Activated CD4-positive, CD25-positive, alpha-beta regulatory T cell treated with anti-CD3 and anti-CD28 coated beads, Interleukin-2, amount 50 U/mL, for 16 hours (primary cell): ENCODE measurements around the gene CHST13.
"Not testable (repeated sequence)": the region's sequence is repeated elsewhere in the genome, so short reads cannot be mapped to it uniquely, and the experiment has no call there.

Experiments
- DNase-seq: peaks from one replicate; pipeline ENCODE4 v3.0.0-alpha.2; 2020; ENCODE audit warnings: low read depth, low spot score

The CHST13 gene

DNA sequence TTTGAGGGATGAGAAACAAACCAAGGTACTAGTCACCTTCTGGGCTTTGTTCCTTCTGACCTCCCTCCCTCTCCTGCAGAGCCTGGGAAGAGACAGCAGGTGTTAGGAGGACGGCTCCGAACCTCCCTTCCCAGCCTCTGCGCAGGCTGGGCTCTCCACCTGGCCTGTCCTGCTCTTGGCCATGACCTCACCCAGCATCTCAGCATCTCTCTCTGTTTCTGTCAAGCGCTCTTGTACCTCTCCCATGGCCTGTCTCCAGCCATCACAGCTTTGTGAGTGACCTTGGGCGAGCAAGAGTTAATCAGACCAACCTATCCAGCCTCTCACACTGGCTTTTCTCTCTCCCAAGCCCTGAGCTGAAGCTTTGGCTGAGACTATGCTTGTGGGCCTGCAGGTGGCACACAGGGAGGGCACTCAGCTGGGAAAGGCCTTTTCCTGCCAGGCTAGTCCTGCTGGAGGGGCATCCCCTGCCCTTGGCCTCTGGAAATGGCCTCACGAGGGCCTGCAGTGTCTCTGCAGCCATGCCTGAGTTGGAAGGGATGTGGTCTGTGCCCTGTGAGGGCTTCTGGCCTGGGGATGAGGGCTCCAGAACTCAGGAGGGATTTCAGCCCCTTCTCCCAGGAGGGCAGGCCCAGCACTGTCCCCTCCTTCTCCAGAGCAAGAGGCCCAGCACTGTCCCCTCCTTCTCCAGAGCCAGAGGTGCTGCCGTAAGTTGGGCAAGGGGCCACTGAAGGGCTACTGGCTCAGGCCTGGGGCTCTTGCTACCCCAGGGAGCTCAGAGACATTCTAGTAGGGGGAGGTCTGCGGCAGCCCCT lies 2.1 kb downstream of the CHST13 start:
- no peak for DNase-seq

GRCh38 chr3:126526668-126527005 lies 2.7 kb downstream of the CHST13 start:
- no peak for DNase-seq

DNA sequence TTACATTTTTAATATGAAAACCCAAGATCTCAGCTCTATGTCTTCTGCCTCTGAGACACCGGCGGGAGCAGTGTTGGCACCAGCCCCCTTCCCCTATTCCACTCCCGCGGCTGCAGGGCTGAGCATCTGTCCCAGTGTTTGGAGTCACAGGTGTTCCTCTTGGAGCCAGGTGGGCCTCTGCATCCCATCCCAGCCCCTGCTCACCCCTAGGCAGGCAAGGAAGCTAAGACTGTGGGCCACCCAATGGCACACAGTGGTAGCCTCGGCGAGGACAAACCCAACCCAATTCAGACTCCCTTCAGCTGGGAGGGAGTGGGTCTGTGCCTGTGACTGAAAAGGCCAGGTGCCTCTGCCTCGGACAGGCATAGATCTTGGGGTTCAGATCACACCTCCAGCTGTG lies 3.1 kb downstream of the CHST13 start:
- DNase-seq = no peak

DNA sequence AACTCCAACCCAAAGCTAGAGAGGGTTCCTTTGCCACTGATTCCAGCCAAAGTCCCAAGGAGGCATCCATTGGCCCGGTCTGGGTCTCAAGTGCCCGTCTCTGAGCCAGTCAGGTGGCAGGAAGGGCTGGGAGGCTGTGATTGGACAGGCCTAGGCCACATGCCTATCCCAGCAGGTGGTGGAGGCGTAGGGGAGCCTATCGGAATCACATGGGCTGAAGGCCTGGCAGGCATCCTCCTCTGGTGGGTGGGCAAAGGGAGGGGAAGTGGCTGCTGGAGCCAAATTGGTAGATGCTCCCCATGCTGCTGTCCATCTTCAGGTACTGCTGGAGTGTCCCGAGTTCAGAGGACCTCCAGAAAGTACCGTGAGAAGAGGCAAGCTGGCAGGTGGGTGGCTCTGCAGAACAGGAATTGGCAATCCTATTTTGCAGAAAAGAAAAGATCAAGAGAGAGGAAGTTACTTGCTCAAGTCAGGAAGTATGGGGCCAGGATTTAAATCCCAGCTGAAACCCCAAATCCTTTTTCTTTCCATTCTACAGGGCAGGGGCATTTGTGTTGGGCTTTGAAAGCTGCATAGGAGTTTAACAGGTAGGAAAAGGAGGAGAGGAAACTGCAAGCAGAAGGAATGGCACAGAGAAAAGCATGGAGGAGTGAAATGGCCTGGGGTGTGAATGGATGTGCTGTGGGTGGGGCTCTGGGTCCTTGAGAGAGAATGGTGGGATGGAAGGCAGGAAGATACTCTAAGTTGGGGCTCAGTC lies 3.7 kb downstream of the CHST13 start:
- DNase-seq = no peak

GRCh38 chr3:126528419-126528799 lies 4.5 kb downstream of the CHST13 start:
- DNase-seq = no peak

DNA sequence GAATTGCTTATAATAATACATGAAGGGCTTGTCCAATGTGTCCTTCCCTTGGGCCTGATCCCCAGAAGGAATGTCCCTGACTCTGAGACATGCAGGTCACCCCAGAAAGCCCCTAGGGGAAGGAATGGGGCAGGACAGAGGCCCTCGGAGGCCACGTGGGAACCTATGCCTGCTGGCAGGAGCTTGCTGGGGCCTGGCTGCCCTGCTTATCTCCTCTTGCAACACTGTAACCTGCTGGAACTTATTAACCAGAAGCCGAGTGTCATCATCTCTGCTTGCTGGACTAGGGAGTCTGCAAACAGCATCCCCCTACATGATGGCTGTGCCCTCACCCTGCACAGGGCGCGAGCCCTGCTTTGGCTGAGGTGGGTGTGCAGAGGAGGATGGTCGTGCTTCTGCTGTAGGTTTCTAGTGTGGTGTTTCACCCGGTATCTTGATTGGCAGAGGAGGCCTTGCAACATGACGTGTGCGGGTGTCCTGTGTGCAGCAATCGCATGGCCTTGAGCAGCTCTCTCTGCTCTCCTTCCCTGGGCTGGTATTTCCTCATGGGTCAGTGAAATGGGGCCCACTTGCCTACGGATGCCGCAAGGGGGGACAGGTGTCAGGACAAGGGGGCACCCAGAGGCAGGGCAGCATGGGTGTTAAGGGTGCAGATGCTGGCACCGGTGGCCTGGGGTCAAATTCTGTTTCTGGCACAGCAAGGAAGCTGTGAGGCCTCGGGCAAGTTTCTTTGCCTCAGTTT lies 5.0 kb downstream of the CHST13 start:
- DNase-seq = no peak

DNA sequence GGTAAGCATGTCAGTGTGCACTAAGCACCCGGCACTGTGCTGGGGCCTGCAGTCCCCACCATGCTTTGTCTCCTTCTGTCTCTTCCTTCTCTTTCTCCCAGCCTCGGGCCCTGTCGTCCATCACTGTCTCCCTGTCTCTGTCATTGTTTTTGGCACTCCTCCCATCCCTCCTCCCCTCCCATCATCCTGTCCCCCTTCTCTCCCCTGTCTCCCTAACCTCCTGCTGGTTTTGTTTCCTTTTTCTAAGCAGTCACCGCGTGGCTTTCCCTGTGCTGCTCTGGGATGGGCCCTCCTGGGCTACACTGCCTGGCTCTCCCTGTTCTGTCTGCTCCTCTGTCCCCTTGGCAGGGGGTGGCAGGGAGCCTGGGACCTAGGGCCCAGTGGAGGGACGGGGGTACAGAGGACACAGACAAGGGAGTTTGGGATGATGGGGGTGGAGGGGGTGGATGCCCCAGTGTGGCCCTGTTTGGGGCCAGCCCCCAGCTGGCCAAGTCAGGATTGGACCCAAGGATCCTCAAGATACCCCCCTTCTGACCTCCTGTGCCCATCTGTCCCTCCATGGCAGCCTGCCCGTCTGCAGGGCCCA lies 5.7 kb downstream of the CHST13 start:
- DNase-seq = no peak

DNA sequence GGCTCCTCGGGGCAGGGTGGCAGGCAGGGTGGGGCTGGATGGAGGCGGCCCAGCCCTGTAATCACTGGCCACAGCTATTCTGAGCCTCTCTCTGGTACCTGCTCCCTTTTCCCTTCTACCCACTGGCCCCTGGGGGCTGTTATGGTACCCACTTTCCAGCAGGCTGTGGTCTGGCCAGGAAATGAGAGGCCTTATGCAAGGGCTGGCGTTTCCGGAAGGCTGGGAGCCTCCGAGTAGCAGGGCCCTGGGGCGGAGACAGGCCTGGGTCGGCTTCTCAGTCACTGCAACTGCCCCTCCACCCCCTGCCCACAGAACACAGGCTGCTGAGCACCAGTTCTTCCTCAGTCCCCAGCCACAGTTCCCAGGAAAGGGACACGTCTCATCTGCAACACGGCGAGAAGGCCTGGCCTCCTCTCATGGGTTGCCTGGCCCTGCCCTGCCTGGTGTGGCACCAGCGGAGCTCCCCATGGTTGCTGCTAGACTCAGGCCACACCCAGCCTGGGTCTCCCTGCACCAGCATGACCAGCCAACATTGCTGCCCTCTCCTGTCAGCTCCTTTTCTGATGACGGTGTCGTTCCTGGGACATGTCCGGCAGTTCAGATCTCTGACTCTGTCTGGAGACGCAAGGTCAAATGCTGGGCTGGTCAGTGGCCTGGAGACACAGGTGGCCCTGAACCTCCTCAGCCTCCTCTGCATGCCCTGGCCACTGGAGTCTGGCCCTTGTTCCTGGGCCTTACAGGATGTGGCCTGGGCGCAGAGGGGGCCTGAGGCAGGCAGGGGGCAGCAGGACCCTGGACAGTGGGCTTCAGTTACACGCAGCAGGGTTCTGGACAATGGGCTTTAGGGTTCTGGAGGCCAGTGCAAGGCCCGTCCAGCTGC lies 6.5 kb downstream of the CHST13 start:
- DNase-seq = no peak

- no peak for DNase-seq
Observed at GRCh38 chr3:126531051-126531330, 7.0 kb downstream of the CHST13 start.

- no peak for DNase-seq
Observed at GRCh38 chr3:126533506-126533905, 9.6 kb downstream of the CHST13 start.

GRCh38 chr3:126534716-126535115 lies 10.8 kb downstream of the CHST13 start:
- DNase-seq = not testable (repeated sequence)

DNA sequence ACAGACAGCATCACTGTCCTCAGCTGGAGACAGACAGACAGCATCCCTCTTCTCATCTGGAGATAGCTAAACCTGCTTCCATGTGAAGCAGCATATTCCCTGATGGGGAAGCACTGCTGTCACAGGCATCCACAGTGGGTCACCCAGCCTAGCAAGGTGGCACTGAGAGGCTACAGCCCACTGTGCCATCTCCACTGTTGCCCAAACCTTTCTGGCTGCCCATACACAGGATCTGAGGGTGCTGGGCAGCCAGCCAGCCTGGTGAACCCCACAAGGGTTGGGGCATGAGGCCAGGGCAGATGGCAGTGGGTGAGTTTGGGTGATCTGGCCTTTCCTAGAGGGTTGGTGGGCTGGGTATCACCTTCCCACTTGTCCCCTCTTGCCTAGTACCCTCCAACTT lies 11.7 kb downstream of the CHST13 start:
- DNase-seq = no peak

DNA sequence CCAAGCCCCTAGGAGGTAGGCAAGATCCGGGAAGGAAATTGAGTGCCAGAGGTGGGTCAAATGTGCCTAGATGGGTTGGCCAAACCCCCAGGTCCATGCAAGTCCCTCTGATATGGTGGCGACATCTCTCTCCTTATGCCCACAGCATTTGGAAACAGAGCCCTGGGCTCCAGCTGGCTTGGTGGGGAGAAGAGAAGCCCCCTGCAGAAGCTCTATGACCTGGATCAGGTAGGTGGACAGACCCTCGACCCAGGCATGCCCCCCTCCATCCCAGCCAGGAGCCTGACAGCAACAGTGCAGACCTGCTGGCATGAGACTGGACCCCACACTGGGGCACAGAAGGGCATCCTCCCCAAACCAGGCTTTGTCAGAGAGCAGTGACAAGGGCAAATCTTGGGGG lies 12.2 kb downstream of the CHST13 start:
- DNase-seq = no peak

DNA sequence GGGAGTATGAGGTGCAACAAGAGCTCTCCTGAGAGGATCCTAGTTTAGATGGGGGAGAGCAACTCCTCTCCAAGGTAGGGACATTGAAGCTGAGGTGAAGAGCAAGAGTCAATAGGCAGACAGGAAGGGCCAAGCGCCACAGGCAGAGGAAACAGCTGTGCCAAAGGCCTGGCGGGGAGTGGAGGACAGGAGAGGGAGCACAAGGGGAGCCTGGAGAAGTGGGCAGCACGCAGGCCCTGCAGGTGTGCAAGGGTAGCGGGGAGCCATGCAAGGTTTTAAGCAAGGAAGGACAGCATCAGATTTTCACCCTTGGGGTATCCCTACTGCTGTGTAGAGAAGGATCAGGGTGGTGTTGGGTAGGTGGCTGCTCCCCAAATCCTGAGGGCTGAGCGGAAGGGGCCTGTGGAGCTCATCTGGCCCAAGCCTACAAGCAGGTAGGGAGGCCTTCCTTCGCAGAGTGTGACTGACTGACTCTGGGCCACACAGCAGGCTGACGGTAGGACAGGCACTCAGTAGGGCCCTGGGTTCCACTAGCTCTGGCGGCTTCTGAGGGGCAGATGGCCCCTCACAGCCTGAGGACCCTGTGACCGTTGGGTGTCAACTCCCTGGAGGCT lies 13.3 kb downstream of the CHST13 start:
- DNase-seq = no peak

DNA sequence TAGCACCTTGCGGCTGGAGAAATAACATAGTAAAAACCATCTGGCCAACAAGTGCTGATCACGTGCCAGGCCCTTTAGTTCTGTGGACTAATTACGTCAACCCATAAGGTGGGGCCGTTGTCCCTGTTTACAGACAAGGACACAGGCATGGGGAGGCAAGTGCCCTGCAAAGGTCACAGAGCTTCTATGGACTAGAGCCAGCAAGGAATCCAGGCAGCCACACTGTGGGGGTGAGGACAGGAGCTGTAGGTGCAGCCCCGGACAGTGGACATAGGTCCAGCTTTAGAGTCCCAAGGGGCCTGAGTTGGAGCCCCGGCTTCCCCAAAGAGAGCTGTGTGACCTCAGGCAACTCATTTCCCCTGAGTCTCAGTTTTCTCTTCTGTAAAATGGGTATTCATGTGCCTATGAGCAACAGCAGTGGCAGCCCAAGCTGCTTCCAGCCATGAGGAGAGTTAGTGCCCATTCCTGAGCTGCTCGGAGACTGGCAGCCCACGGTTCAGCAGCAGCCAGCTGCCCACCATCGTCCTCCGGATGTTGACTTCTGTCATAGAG lies 13.9 kb downstream of the CHST13 start:
- no peak for DNase-seq

DNA sequence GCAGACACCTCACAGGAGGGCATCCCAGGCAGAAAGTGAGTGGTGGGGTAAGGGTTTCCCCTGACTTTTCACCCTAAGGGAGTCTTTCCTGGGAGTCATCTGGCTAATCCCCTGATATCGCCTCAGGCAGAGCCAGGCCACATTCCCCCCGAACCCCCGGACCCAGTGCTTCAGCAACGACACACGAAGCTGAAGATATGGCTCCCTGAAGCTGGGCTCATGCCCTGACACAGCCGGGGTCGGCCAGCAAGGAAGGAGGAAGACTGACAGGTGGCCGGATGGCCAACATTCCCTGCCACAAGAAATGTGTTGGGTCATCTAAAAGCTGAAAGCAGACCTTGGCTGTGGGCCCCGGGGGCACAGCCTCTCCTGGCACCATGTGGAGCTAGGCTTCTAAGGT lies 14.4 kb downstream of the CHST13 start:
- no peak for DNase-seq

- no peak for DNase-seq
Observed at GRCh38 chr3:126538966-126539365, 15.0 kb downstream of the CHST13 start.

DNA sequence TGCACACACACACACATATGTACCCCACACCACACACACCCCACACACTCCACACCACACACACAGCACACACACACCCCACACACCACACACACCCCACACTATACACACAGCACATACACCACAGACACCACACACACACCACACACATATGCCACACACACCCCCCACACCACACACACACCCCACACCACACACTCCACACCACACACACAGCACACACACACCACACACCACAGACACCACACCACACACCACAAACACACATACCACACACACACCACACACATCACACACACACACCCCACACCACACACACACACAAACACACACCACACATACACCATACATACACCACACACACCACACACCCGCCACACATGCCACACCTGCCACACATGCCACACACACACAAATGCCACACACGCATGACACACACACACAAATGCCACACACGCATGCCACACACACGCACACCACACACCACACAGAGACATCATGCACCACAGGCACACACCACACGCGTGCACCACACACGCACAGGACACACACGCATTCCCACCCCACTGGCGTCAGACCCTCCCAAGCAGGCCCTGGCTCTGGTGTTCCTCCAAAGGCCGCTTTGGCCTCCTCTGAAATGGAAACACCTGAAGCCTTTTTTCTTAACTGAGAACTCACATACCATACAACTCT lies 15.7 kb downstream of the CHST13 start:
- DNase-seq = no peak

DNA sequence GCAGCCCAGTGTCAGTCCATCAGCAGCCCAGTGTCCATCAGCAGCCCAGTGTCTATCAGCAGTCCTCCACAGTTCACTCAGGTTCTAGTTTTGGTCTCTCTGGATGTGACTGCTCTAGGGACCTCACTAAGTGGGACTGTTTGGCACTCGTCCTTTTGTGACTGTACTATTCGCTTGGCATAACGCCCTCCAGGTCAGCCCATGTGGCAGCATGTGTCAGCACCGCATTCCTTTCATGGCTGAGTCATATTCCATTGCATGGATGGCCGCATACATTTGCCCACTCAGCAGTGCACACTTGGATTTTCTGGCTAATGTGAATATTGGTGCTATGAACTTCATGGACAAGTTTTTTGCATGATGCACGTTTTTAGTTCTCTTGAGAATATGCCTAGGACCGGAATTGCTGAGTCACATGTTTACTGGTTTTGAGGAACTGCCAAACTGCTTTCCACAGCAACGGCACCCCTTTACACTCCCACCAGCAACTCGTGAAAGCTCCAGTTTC lies 16.4 kb downstream of the CHST13 start:
- DNase-seq = no peak
